Spleen (tissue), 7 donors: ENCODE measurements around the gene FASN.

Experiments used
- POLR2A ChIP-seq, 3 donors: fragments of 450-650 bp; IDR thresholded peaks; one replicate each; pipeline ENCODE4 v1.5.1; 2017; ENCODE audit warnings: antibody characterized with exemption in 3 of 3, mild to moderate bottlenecking in 1 of 3
- TF ChIP-seq, protein P1 (sequence below), 11 experiments: fragments of 200-600 bp in 7 of 11; fragments of 450-650 bp in 4 of 11; sonication (generic) in 4 of 11; IDR thresholded peaks in 8 of 11; conservative IDR thresholded peaks in 3 of 11; 1 replicate in 7 of 11; 2 replicates in 4 of 11; pipeline versions ENCODE4 v1.4.0 to v1.8.0; 2016 to 2021; ENCODE audit warnings: antibody characterized with exemption in 11 of 11, inconsistent platforms in 4 of 11, mild to moderate bottlenecking in 1 of 11
- donor health status: DM: no; HTN: no; CAD: no; lungs with moderate emphysema.
- donor health status: DM: no; HTN: no; CAD: no.
- donor health status: DM: no; HTN: no; CAD: no.

DNA sequence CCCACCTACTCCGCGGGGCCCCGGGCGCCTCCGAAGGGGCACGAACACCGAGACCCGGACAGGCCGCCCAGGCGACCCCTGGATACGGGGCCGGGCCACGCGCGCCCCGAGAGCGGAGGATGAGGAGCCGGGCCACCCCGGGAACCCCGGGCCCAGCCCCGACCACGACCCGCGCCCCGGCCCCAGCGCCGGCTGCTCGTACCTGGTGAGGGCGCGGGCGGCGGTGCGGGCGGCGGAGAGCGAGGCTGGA is 192 bp downstream of the FASN start:
- TF ChIP-seq, protein P1, sequence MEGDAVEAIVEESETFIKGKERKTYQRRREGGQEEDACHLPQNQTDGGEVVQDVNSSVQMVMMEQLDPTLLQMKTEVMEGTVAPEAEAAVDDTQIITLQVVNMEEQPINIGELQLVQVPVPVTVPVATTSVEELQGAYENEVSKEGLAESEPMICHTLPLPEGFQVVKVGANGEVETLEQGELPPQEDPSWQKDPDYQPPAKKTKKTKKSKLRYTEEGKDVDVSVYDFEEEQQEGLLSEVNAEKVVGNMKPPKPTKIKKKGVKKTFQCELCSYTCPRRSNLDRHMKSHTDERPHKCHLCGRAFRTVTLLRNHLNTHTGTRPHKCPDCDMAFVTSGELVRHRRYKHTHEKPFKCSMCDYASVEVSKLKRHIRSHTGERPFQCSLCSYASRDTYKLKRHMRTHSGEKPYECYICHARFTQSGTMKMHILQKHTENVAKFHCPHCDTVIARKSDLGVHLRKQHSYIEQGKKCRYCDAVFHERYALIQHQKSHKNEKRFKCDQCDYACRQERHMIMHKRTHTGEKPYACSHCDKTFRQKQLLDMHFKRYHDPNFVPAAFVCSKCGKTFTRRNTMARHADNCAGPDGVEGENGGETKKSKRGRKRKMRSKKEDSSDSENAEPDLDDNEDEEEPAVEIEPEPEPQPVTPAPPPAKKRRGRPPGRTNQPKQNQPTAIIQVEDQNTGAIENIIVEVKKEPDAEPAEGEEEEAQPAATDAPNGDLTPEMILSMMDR (IDR thresholded peaks at IDR 0.05 in 8 of 11, conservative IDR thresholded peaks at IDR 0.05 in 3 of 11), result no peak
- TF ChIP-seq POLR2A (IDR thresholded peaks at IDR 0.05), result no peak
